Measurements from ENCODE around the gene DNALI1. TPM values are rescaled to one million over a fixed set of nuclear protein-coding genes. Genes with fewer than 3 reads are reported as not detected.
"Not testable (repeated sequence)": the region's sequence is repeated elsewhere in the genome, so short reads cannot be mapped to it uniquely, and the experiment has no call there.

Gene DNALI1
- total and polyA plus RNA-seq, 2 experiments from 2014 or later: 11.5 to 38.8 TPM

- DNase-seq (ENCODE audit: low spot score): no peak
- H3K36me3 ChIP-seq (replicated peaks; ENCODE audit: insufficient read depth, low read depth): no peaks in the 10 kb centered on the region
- H3K4me1 ChIP-seq (ENCODE audit: insufficient read depth): peaks cover 32% of the 10 kb centered on the region
- H2AFZ ChIP-seq: no peak overlapping the region
- no peaks in the 10 kb centered on the region for H4K20me1 ChIP-seq (ENCODE audit: insufficient read depth, poor library complexity, severe bottlenecking)
- H3K9me3 ChIP-seq (ENCODE audit: low read depth): no peaks in the 10 kb centered on the region
- peaks cover 5% of the 10 kb centered on the region for H3K79me2 ChIP-seq
- TF ChIP-seq EZH2phosphoT487 (IDR thresholded peaks at IDR 0.05; ENCODE audit: low read depth, severe bottlenecking, unreplicated experiment) (no peak), EZH2 (IDR thresholded peaks at IDR 0.05; ENCODE audit: borderline replicate concordance) (no peak), CTCF (IDR thresholded peaks at IDR 0.05; ENCODE audit: poor library complexity) (no peak)
- WGBS (ENCODE audit: low lambda C conversion rate, missing lambda C conversion rate): 93% methylated on average over 7 of the region's 7 CpGs
- H3K27ac ChIP-seq: peak overlapping the region; percentile 86
- no peak overlapping the region for H3K4me2 ChIP-seq
- no peak overlapping the region for H3K4me3 ChIP-seq
- no peaks in the 10 kb centered on the region for H3K9me2 ChIP-seq (replicated peaks; ENCODE audit: insufficient read depth)
- H3K27me3 ChIP-seq: no peaks in the 10 kb centered on the region
These were observed 2.3 kb downstream of the DNALI1 start for GRCh38 chr1:37559080-37559479.

- H3K9me3 ChIP-seq (ENCODE audit: low read depth); H3K27me3 ChIP-seq; H3K9me2 ChIP-seq (replicated peaks; ENCODE audit: insufficient read depth); H3K36me3 ChIP-seq (replicated peaks; ENCODE audit: insufficient read depth, low read depth); H4K20me1 ChIP-seq (ENCODE audit: insufficient read depth, poor library complexity, severe bottlenecking); DNase-seq (ENCODE audit: low spot score); H3K4me3 ChIP-seq; H3K79me2 ChIP-seq: not testable (repeated sequence)
- H3K27ac ChIP-seq: peak overlapping the region; percentile 86
- WGBS (ENCODE audit: low lambda C conversion rate, missing lambda C conversion rate): 49% methylated on average over 12 of the region's 12 CpGs
- H3K4me1 ChIP-seq (ENCODE audit: insufficient read depth): peaks cover 32% of the 10 kb centered on the region
- peak overlapping the region; percentile 4 for H2AFZ ChIP-seq
- H3K4me2 ChIP-seq: peak overlapping the region; percentile 37
These were observed 3.2 kb downstream of the DNALI1 start for GRCh38 chr1:37559957-37560379.

GRCh38 chr1:37560401-37561132 is 3.8 kb downstream of the DNALI1 start:
- H3K36me3 ChIP-seq (replicated peaks; ENCODE audit: insufficient read depth, low read depth): no peaks in the 10 kb centered on the region
- H2AFZ ChIP-seq: no peak overlapping the region
- H3K4me1 ChIP-seq (ENCODE audit: insufficient read depth): peaks cover 32% of the 10 kb centered on the region
- H3K27ac ChIP-seq: peak overlapping the region; percentile 86
- 74% methylated on average over 10 of the region's 10 CpGs for whole genome bisulfite sequencing (ENCODE audit: low lambda C conversion rate, missing lambda C conversion rate)
- H3K79me2 ChIP-seq: peaks cover 5% of the 10 kb centered on the region
- no peaks in the 10 kb centered on the region for H3K27me3 ChIP-seq
- H3K4me2 ChIP-seq: peak overlapping the region; percentile 37
- no peak for TF ChIP-seq EZH2 (IDR thresholded peaks at IDR 0.05; ENCODE audit: borderline replicate concordance)
- no peak for TF ChIP-seq EZH2phosphoT487 (IDR thresholded peaks at IDR 0.05; ENCODE audit: low read depth, severe bottlenecking, unreplicated experiment)
- no peak for TF ChIP-seq CTCF (IDR thresholded peaks at IDR 0.05; ENCODE audit: poor library complexity)
- H4K20me1 ChIP-seq (ENCODE audit: insufficient read depth, poor library complexity, severe bottlenecking): no peaks in the 10 kb centered on the region
- no peaks in the 10 kb centered on the region for H3K9me3 ChIP-seq (ENCODE audit: low read depth)
- DNase-seq (ENCODE audit: low spot score): no peak
- no peak overlapping the region for H3K4me3 ChIP-seq
- no peaks in the 10 kb centered on the region for H3K9me2 ChIP-seq (replicated peaks; ENCODE audit: insufficient read depth)

- H3K27me3 ChIP-seq: no peaks in the 10 kb centered on the region
- peak overlapping the region; percentile 86 for H3K27ac ChIP-seq
- no peak for DNase-seq (ENCODE audit: low spot score)
These were observed 4.7 kb downstream of the DNALI1 start for GRCh38 chr1:37561133-37562132.

More at GRCh38 chr1:37561133-37562132, 4.7 kb downstream of the DNALI1 start:
- Histone ChIP-seq H3K79me2 (peaks cover 5% of the 10 kb centered on the region), H3K4me1 (ENCODE audit: insufficient read depth) (peaks cover 27% of the 10 kb centered on the region), H2AFZ (no peak overlapping the region), H3K36me3 (replicated peaks; ENCODE audit: insufficient read depth, low read depth) (no peaks in the 10 kb centered on the region), H3K4me3 (no peak overlapping the region), H3K9me3 (ENCODE audit: low read depth) (no peaks in the 10 kb centered on the region), H3K9me2 (replicated peaks; ENCODE audit: insufficient read depth) (no peaks in the 10 kb centered on the region), H3K4me2 (no peak overlapping the region), H4K20me1 (ENCODE audit: insufficient read depth, poor library complexity, severe bottlenecking) (no peaks in the 10 kb centered on the region)
- WGBS (ENCODE audit: low lambda C conversion rate, missing lambda C conversion rate): 89% methylated on average over 21 of the region's 21 CpGs
- TF ChIP-seq EZH2 (IDR thresholded peaks at IDR 0.05; ENCODE audit: borderline replicate concordance): no peak
- TF ChIP-seq CTCF (IDR thresholded peaks at IDR 0.05; ENCODE audit: poor library complexity): peak; percentile 37

All from hepatocyte (in vitro differentiated cells).